Measurements from ENCODE around the gene AFG3L2. TPM values are rescaled to one million over a fixed set of nuclear protein-coding genes. Genes with fewer than 3 reads are reported as not detected.

Gene AFG3L2
- total RNA-seq, 1 donor from 2014 or later = 46.7 TPM

- no peaks in the 10 kb centered on the region for H3K9me3 ChIP-seq (ENCODE audit: insufficient read depth, low read depth, low read length)
- no peak overlapping the region for H3K4me2 ChIP-seq (ENCODE audit: low read length)
- Mint-ChIP-seq H3K4me1 (ENCODE audit: low read depth, unreplicated experiment) (peaks cover 29% of the 10 kb centered on the region), H3K27me3 (ENCODE audit: low read depth, unreplicated experiment) (no peaks in the 10 kb centered on the region), H3K4me3 (ENCODE audit: unreplicated experiment) (no peak overlapping the region), H3K9me3 (ENCODE audit: unreplicated experiment) (no peaks in the 10 kb centered on the region), H3K36me3 (ENCODE audit: low read depth, unreplicated experiment) (no peaks in the 10 kb centered on the region), H3K27ac (ENCODE audit: unreplicated experiment) (peak overlapping the region; percentile 60)
- no peaks in the 10 kb centered on the region for H3K36me3 ChIP-seq (ENCODE audit: insufficient read depth, low read length)
- H4K20me1 ChIP-seq (ENCODE audit: insufficient read depth, low read length) = no peaks in the 10 kb centered on the region
- H3K4me3 ChIP-seq (ENCODE audit: insufficient read depth, low read depth, low read length) = no peak overlapping the region
- H2AFZ ChIP-seq (ENCODE audit: low read depth, low read length) = no peak overlapping the region
- H3K27ac ChIP-seq (ENCODE audit: low read depth, low read length) = no peak overlapping the region
- TF ChIP-seq CTCF (IDR thresholded peaks at IDR 0.05; ENCODE audit: insufficient read depth, low read depth, low read length) = no peak
- TF ChIP-seq EZH2 (IDR thresholded peaks at IDR 0.05; ENCODE audit: insufficient read depth, low read length) = no peak
- DNase-seq (ENCODE audit: low read depth) (no peak), FAIRE-seq (no peak)
- H3K4me1 ChIP-seq (ENCODE audit: insufficient read depth, low read length) = peaks cover 55% of the 10 kb centered on the region
- H3K9ac ChIP-seq (ENCODE audit: low read length) = no peak overlapping the region
- no peaks in the 10 kb centered on the region for H3K27me3 ChIP-seq (ENCODE audit: insufficient read depth, low read length)
- peaks cover 8% of the 10 kb centered on the region for H3K79me2 ChIP-seq (ENCODE audit: insufficient read depth, low read length)
Measured at GRCh38 chr18:12283666-12284065, 93.4 kb downstream of the AFG3L2 start.

GRCh38 chr18:12283256-12283655 is 93.8 kb downstream of the AFG3L2 start:
- Histone ChIP-seq H3K4me2 (ENCODE audit: low read length) (peak overlapping the region; percentile 74), H2AFZ (ENCODE audit: low read depth, low read length) (no peak overlapping the region), H3K4me3 (ENCODE audit: insufficient read depth, low read depth, low read length) (no peak overlapping the region), H3K27me3 (ENCODE audit: insufficient read depth, low read length) (no peaks in the 10 kb centered on the region), H4K20me1 (ENCODE audit: insufficient read depth, low read length) (no peaks in the 10 kb centered on the region), H3K36me3 (ENCODE audit: insufficient read depth, low read length) (no peaks in the 10 kb centered on the region), H3K9me3 (ENCODE audit: insufficient read depth, low read depth, low read length) (no peaks in the 10 kb centered on the region), H3K79me2 (ENCODE audit: insufficient read depth, low read length) (peaks cover 11% of the 10 kb centered on the region), H3K27ac (ENCODE audit: low read depth, low read length) (peak overlapping the region; percentile 90), H3K4me1 (ENCODE audit: insufficient read depth, low read length) (peaks cover 55% of the 10 kb centered on the region), H3K9ac (ENCODE audit: low read length) (peak overlapping the region; percentile 73)
- no peaks in the 10 kb centered on the region for H3K36me3 Mint-ChIP-seq (ENCODE audit: low read depth, unreplicated experiment)
- H3K4me1 Mint-ChIP-seq (ENCODE audit: low read depth, unreplicated experiment) = peaks cover 31% of the 10 kb centered on the region
- DNase-seq (ENCODE audit: low read depth) = peak; percentile 69
- no peaks in the 10 kb centered on the region for H3K27me3 Mint-ChIP-seq (ENCODE audit: low read depth, unreplicated experiment)
- H3K9me3 Mint-ChIP-seq (ENCODE audit: unreplicated experiment) = no peaks in the 10 kb centered on the region
- peak overlapping the region; percentile 96 for H3K27ac Mint-ChIP-seq (ENCODE audit: unreplicated experiment)
- TF ChIP-seq CTCF (IDR thresholded peaks at IDR 0.05; ENCODE audit: insufficient read depth, low read depth, low read length) (no peak), EZH2 (IDR thresholded peaks at IDR 0.05; ENCODE audit: insufficient read depth, low read length) (no peak)
- H3K4me3 Mint-ChIP-seq (ENCODE audit: unreplicated experiment) = no peak overlapping the region
- FAIRE-seq = no peak

GRCh38 chr18:12282442-12283039 is 94.5 kb downstream of the AFG3L2 start:
- Histone ChIP-seq H3K4me2 (ENCODE audit: low read length) (peak overlapping the region; percentile 74), H4K20me1 (ENCODE audit: insufficient read depth, low read length) (no peaks in the 10 kb centered on the region), H3K4me1 (ENCODE audit: insufficient read depth, low read length) (peaks cover 52% of the 10 kb centered on the region), H2AFZ (ENCODE audit: low read depth, low read length) (peak overlapping the region; percentile 43), H3K36me3 (ENCODE audit: insufficient read depth, low read length) (no peaks in the 10 kb centered on the region), H3K4me3 (ENCODE audit: insufficient read depth, low read depth, low read length) (peak overlapping the region; percentile 27), H3K9me3 (ENCODE audit: insufficient read depth, low read depth, low read length) (no peaks in the 10 kb centered on the region), H3K27me3 (ENCODE audit: insufficient read depth, low read length) (no peaks in the 10 kb centered on the region), H3K79me2 (ENCODE audit: insufficient read depth, low read length) (peaks cover 14% of the 10 kb centered on the region), H3K9ac (ENCODE audit: low read length) (peak overlapping the region; percentile 73), H3K27ac (ENCODE audit: low read depth, low read length) (peak overlapping the region; percentile 90)
- Mint-ChIP-seq H3K27me3 (ENCODE audit: low read depth, unreplicated experiment) (no peaks in the 10 kb centered on the region), H3K4me1 (ENCODE audit: low read depth, unreplicated experiment) (peaks cover 36% of the 10 kb centered on the region), H3K27ac (ENCODE audit: unreplicated experiment) (peak overlapping the region; percentile 96), H3K36me3 (ENCODE audit: low read depth, unreplicated experiment) (no peaks in the 10 kb centered on the region), H3K4me3 (ENCODE audit: unreplicated experiment) (no peak overlapping the region), H3K9me3 (ENCODE audit: unreplicated experiment) (no peaks in the 10 kb centered on the region)
- DNase-seq (ENCODE audit: low read depth) (peak; percentile 92), FAIRE-seq (peak; percentile 93)
- TF ChIP-seq EZH2 (IDR thresholded peaks at IDR 0.05; ENCODE audit: insufficient read depth, low read length) = no peak
- no peak for TF ChIP-seq CTCF (IDR thresholded peaks at IDR 0.05; ENCODE audit: insufficient read depth, low read depth, low read length)

All from astrocyte (in vitro differentiated cells and primary cell).